Adrenal gland (tissue), 5 donors: Measurements from ENCODE around the gene SLC52A3.
"Not testable (repeated sequence)": the region's sequence is repeated elsewhere in the genome, so short reads cannot be mapped to it uniquely, and the experiment has no call there.

Experiments used
- POLR2A ChIP-seq, 2 donors: fragments of 450-650 bp; IDR thresholded peaks; one replicate each; pipeline ENCODE4 v1.6.1; 2017; ENCODE audit warnings: antibody characterized with exemption in 2 of 2, mild to moderate bottlenecking in 2 of 2, moderate library complexity in 1 of 2
- TF ChIP-seq, protein P1 (sequence below), 6 experiments: fragments of 450-650 bp in 4 of 6; fragments of 200-600 bp in 2 of 6; sonication (generic) in 1 of 6; IDR thresholded peaks; 1 replicate in 5 of 6; 2 replicates in 1 of 6; pipeline versions ENCODE4 v1.5.1 to v1.8.0; 2016 to 2021; ENCODE audit warnings: antibody characterized with exemption in 6 of 6, mild to moderate bottlenecking in 2 of 6, moderate library complexity in 1 of 6
- donor health status: DM: no; HTN: no; CAD: no.

DNA sequence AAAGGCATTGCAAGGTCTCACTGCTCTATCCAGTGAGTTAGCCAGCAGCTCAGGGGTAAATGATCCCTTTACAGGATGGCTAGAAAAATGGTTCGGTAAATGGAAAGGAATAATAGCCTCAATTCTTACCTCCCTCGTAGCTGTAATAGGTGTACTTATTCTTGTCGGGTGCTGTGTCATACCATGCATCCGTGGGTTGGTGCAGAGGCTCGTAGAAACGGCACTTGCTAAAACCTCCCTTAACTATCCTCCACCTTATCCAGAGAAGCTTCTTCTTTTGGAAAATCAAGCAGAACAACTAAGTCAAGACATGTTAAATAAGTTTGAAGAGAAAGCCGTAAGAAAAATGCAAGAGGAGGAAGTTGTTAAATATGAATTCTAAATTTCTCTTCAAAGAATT lies 31.7 kb upstream of the SLC52A3 start:
- TF ChIP-seq, protein P1, sequence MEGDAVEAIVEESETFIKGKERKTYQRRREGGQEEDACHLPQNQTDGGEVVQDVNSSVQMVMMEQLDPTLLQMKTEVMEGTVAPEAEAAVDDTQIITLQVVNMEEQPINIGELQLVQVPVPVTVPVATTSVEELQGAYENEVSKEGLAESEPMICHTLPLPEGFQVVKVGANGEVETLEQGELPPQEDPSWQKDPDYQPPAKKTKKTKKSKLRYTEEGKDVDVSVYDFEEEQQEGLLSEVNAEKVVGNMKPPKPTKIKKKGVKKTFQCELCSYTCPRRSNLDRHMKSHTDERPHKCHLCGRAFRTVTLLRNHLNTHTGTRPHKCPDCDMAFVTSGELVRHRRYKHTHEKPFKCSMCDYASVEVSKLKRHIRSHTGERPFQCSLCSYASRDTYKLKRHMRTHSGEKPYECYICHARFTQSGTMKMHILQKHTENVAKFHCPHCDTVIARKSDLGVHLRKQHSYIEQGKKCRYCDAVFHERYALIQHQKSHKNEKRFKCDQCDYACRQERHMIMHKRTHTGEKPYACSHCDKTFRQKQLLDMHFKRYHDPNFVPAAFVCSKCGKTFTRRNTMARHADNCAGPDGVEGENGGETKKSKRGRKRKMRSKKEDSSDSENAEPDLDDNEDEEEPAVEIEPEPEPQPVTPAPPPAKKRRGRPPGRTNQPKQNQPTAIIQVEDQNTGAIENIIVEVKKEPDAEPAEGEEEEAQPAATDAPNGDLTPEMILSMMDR (IDR thresholded peaks at IDR 0.05): not testable (repeated sequence)
- not testable (repeated sequence) for TF ChIP-seq POLR2A (IDR thresholded peaks at IDR 0.05)
